K562 (cell line): ENCODE results near the gene CBFA2T3. TPM values are rescaled to one million over a fixed set of nuclear protein-coding genes. Genes with fewer than 3 reads are reported as not detected.

ENCODE experiments used
- ATAC-seq: fragments of 200-7000 bp; cut with Tn5 transposase; 3 replicates; pipeline ENCODE4 v1.9.1; 2020; ENCODE audit warnings: moderate library complexity
- BruUV-seq: library from RNA; stranded (reverse); fragments of 400-500 nt; replicated peaks from 2 replicates; lab custom pipeline; 2021; lab: Mats Ljungman, UMichigan
- CTCF ChIA-PET: fragments of 300-600 bp; formaldehyde crosslinking; extraction: SDS; loops from one replicate; lab custom pipeline; 2021; ENCODE audit warnings: low intra/inter-chr PET ratio; lab: Yijun Ruan, JAX
- POLR2A ChIA-PET: fragments of 300-600, 350-650 bp; sonication (Branson Sonifier 250); formaldehyde crosslinking; extraction: SDS; loops from one replicate; lab custom pipeline; 2021; ENCODE audit warnings: antibody characterized with exemption, inconsistent platforms; lab: Yijun Ruan, JAX
- DNase-seq, 4 experiments: peaks; one replicate each; pipeline versions ENCODE4 v3.0.0 to v3.0.0-alpha.2; 2011 to 2018; ENCODE audit warnings: low spot score in 3 of 4, mixed read lengths in 3 of 4; ENCODE audit errors: extremely low read depth in 1 of 4
- FAIRE-seq: peaks from 2 replicates; lab custom pipeline; 2011; peaks lifted over from hg19 to GRCh38; lab: Jason Lieb, UNC
- H2AFZ ChIP-seq: 2 replicates; pipeline ENCODE4 v1.6.0; 2011; ENCODE audit warnings: low read depth, low read length, control low read depth, inconsistent platforms
- H3K27ac ChIP-seq: fragments of 200-600 bp; 3 replicates; pipeline ENCODE4 v1.8.0; 2011; ENCODE audit warnings: low read depth, mild to moderate bottlenecking, control low read depth, inconsistent platforms, low read length, moderate library complexity, mixed read lengths; ENCODE audit errors: extremely low read depth
- H3K27me3 ChIP-seq, 2 experiments: fragments of 300-600 bp in 1 of 2; 2 replicates in 1 of 2; 3 replicates in 1 of 2; pipeline versions ENCODE4 v1.6.0 to v1.8.0; 2011; ENCODE audit warnings: inconsistent platforms in 2 of 2, low read length in 2 of 2, mild to moderate bottlenecking in 1 of 2, mixed read lengths in 1 of 2, moderate library complexity in 1 of 2; ENCODE audit not compliant: control insufficient read depth in 2 of 2, insufficient read depth in 2 of 2
- H3K36me3 ChIP-seq: fragments of 300-600 bp; 3 replicates; pipeline ENCODE4 v1.8.0; 2011; ENCODE audit warnings: mild to moderate bottlenecking, low read length, inconsistent platforms; ENCODE audit not compliant: control insufficient read depth, insufficient read depth
- H3K4me1 ChIP-seq, 2 experiments: fragments of 200-600 bp in 1 of 2; replicated peaks in 1 of 2; 2 replicates in 1 of 2; 3 replicates in 1 of 2; pipeline versions ENCODE4 v1.5.1 to v1.8.0; 2011; ENCODE audit warnings: inconsistent platforms in 2 of 2, low read length in 2 of 2, mild to moderate bottlenecking in 1 of 2, mixed read lengths in 1 of 2, moderate library complexity in 1 of 2; ENCODE audit not compliant: control insufficient read depth in 2 of 2, insufficient read depth in 2 of 2
- H3K4me2 ChIP-seq: 2 replicates; pipeline ENCODE4 v1.6.1; 2011; ENCODE audit warnings: low read length, control low read depth, inconsistent platforms, mixed read lengths; ENCODE audit not compliant: insufficient read depth
- H3K4me3 ChIP-seq: fragments of 200-600 bp; sonication (generic), shearing (Covaris generic); 2 replicates; pipeline ENCODE4 v1.5.1; 2016; ENCODE audit warnings: control low read depth, inconsistent platforms
- H3K79me2 ChIP-seq: fragments of 200-600 bp; 3 replicates; pipeline ENCODE4 v1.8.0; 2011; ENCODE audit warnings: low read length, inconsistent platforms; ENCODE audit not compliant: control insufficient read depth, insufficient read depth
- H3K9ac ChIP-seq, 2 experiments: 2 replicates each; pipeline versions ENCODE4 v1.6.0 to v1.6.1; 2011; ENCODE audit warnings: low read depth in 2 of 2, low read length in 2 of 2, control low read depth in 1 of 2, inconsistent platforms in 1 of 2, mild to moderate bottlenecking in 1 of 2, mixed read lengths in 1 of 2; ENCODE audit not compliant: insufficient read depth in 1 of 2
- H3K9me1 ChIP-seq: one replicate; pipeline ENCODE4 v1.6.0; 2011; ENCODE audit warnings: inconsistent platforms, mild to moderate bottlenecking, low read length, moderate library complexity; ENCODE audit not compliant: control insufficient read depth, insufficient read depth
- H3K9me3 ChIP-seq: replicated peaks from 2 replicates; pipeline ENCODE4 v1.5.1; 2011; ENCODE audit warnings: low read depth, low read length, inconsistent platforms; ENCODE audit not compliant: control insufficient read depth, insufficient read depth
- H4K20me1 ChIP-seq: replicated peaks from 2 replicates; pipeline ENCODE4 v1.6.1; 2011; ENCODE audit warnings: low read length, inconsistent platforms, mixed read lengths; ENCODE audit not compliant: control insufficient read depth, insufficient read depth
- LARP7 ChIP-seq: fragments of 450-650 bp; IDR thresholded peaks from 2 replicates; pipeline ENCODE4 v1.6.1; 2016
- POLR2G ChIP-seq: fragments of 200-400 bp; formaldehyde crosslinking; IDR thresholded peaks from 2 replicates; pipeline ENCODE4 v1.6.1; 2017; ENCODE audit warnings: low read depth, mild to moderate bottlenecking, antibody characterized with exemption, low read length, moderate library complexity
- RBM22 ChIP-seq: fragments of 200-400 bp; formaldehyde crosslinking; IDR thresholded peaks from 2 replicates; pipeline ENCODE4 v1.6.1; 2018; ENCODE audit warnings: low read length, low read depth; ENCODE audit not compliant: poor library complexity, severe bottlenecking
- RUNX1 ChIP-seq: sonication (generic); IDR thresholded peaks from 2 replicates; pipeline ENCODE4 v1.6.1; 2016; ENCODE audit warnings: antibody characterized with exemption, low read depth
- SNRNP70 ChIP-seq: fragments of 200-400 bp; formaldehyde crosslinking; optimal IDR thresholded peaks from 2 replicates; pipeline ENCODE3; 2017; ENCODE audit warnings: low read depth, low read length
- ZFP91 ChIP-seq: sonication (generic); formaldehyde crosslinking; IDR thresholded peaks from 2 replicates; pipeline ENCODE4 v1.8.0; 2022; ENCODE audit warnings: mild to moderate bottlenecking, missing genetic modification reagents
- ZNF316 ChIP-seq: fragments of 450-650 bp; IDR thresholded peaks from 2 replicates; pipeline ENCODE4 v1.6.1; 2016
- ZNF79 ChIP-seq: fragments of 250-450 bp; sonication (Bioruptor Pico); IDR thresholded peaks from 2 replicates; pipeline ENCODE4 v1.4.0; 2020; ENCODE audit warnings: low read depth, mild to moderate bottlenecking, moderate library complexity
- WGBS: fragments of 100-300 bp; shearing (Covaris generic); methylation state at CpG from one replicate; pipeline ENCODE4 v1.1.6; 2016; ENCODE audit warnings: low coverage, mixed read lengths; ENCODE audit not compliant: insufficient coverage; ENCODE audit errors: missing lambda C conversion rate; 5-methylcytosine and 5-hydroxymethylcytosine counted together
- in situ Hi-C: fragments of 300-500 bp; cut with MboI; formaldehyde crosslinking; loops from 4 replicates; pipeline ENCODE4 v1.15.0; 2018; ENCODE audit warnings: inconsistent platforms, mixed read lengths
- intact Hi-C: fragments of 100-400 bp; cut with micrococcal nuclease; formaldehyde crosslinking; loops from 2 replicates; pipeline ENCODE4 v1.14.2; 2022
- polyA plus RNA-seq, 8 experiments: library from polyadenylated mRNA; depleted of rRNA in 4 of 8; stranded (reverse) in 5 of 8; unstranded in 3 of 8; fragments of >200 nt; fragmentation: Nextera tagmentation in 2 of 8; fragmentation: Illumina TruSeq in 1 of 8; extraction: Ambion mirVana in 2 of 8; extraction: Trizol in 1 of 8; gene quantifications; 2 replicates each; pipeline versions ENCODE4 v1.2.1 to v1.2.3, GENCODE V29; 2011 to 2014; ENCODE audit warnings: inconsistent platforms in 1 of 8, missing spikeins in 1 of 8
- total RNA-seq, 7 experiments: library from RNA; depleted of rRNA in 6 of 7; stranded (reverse); fragments of >200 nt in 6 of 7; fragmentation: Illumina TruSeq in 2 of 7; extraction: Trizol in 2 of 7; gene quantifications; 2 replicates each; pipeline versions ENCODE4 v1.2.1 to v1.2.3, GENCODE V29; 2011 to 2021; ENCODE audit warnings: low replicate concordance in 1 of 7
- TF ChIP-seq, protein P1 (sequence below): sonication (generic); formaldehyde crosslinking; IDR thresholded peaks from 2 replicates; pipeline ENCODE4 v1.8.1; 2023; ENCODE audit warnings: mild to moderate bottlenecking, missing genetic modification reagents
- TF ChIP-seq, protein P2 (sequence below): fragments of 450-650 bp; IDR thresholded peaks from 2 replicates; pipeline ENCODE4 v1.6.1; 2017; ENCODE audit warnings: mild to moderate bottlenecking, moderate library complexity

CBFA2T3 gene
- total and polyA plus RNA-seq, 9 of the 15 experiments (the other 6 are each of a cell fraction or from before 2014, with no cell fraction given), result 2.3 to 145 (median 6.7) TPM

GRCh38 chr16:88903267-88903666, 73.7 kb downstream of the CBFA2T3 start (continued):
- TF ChIP-seq ZFP91 (CRISPR knock-in tag), result no peak
- TF ChIP-seq ZNF79 (CRISPR knock-in tag), result no peak
- no peak for TF ChIP-seq SNRNP70
- TF ChIP-seq RUNX1, result no peak
- no peak for TF ChIP-seq LARP7
- TF ChIP-seq, protein P1, sequence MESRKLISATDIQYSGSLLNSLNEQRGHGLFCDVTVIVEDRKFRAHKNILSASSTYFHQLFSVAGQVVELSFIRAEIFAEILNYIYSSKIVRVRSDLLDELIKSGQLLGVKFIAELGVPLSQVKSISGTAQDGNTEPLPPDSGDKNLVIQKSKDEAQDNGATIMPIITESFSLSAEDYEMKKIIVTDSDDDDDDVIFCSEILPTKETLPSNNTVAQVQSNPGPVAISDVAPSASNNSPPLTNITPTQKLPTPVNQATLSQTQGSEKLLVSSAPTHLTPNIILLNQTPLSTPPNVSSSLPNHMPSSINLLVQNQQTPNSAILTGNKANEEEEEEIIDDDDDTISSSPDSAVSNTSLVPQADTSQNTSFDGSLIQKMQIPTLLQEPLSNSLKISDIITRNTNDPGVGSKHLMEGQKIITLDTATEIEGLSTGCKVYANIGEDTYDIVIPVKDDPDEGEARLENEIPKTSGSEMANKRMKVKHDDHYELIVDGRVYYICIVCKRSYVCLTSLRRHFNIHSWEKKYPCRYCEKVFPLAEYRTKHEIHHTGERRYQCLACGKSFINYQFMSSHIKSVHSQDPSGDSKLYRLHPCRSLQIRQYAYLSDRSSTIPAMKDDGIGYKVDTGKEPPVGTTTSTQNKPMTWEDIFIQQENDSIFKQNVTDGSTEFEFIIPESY (CRISPR knock-in tag), result peak; percentile 65
- TF ChIP-seq, all 486 proteins: peak for 3

GRCh38 chr16:88902744-88903143, 74.3 kb downstream of the CBFA2T3 start:
- Histone ChIP-seq H3K79me2 (peaks cover 81% of the 10 kb centered on the region), H3K4me3 (no peak overlapping the region), H3K9me3 (no peaks in the 10 kb centered on the region), H3K4me1 (peaks cover 8 to 82% of the 10 kb centered on the region in 2 experiments; a peak in 4 of 5 replicates), H3K9me1 (peaks cover 11% of the 10 kb centered on the region), H3K9ac (no peak overlapping the region; a peak in 1 of 4 replicates), H2AFZ (no peak overlapping the region), H3K36me3 (peaks cover 77% of the 10 kb centered on the region; the same call in 2 of the 3 replicates), H4K20me1 (peaks cover 49% of the 10 kb centered on the region), H3K27ac (no peak overlapping the region), H3K27me3 (no peaks in the 10 kb centered on the region), H3K4me2 (no peak overlapping the region)
- in situ Hi-C loops, result no loop called here
- TF ChIP-seq, protein P2, sequence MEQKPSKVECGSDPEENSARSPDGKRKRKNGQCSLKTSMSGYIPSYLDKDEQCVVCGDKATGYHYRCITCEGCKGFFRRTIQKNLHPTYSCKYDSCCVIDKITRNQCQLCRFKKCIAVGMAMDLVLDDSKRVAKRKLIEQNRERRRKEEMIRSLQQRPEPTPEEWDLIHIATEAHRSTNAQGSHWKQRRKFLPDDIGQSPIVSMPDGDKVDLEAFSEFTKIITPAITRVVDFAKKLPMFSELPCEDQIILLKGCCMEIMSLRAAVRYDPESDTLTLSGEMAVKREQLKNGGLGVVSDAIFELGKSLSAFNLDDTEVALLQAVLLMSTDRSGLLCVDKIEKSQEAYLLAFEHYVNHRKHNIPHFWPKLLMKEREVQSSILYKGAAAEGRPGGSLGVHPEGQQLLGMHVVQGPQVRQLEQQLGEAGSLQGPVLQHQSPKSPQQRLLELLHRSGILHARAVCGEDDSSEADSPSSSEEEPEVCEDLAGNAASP, result no peak
- TF ChIP-seq RBM22 (peak; percentile 32), ZNF316 (no peak), POLR2G (0 out of 2 replicates have a peak, but pooled peaks have one; percentile 1)
- intact Hi-C loops, result no loop called here
- WGBS, result 98% methylated on average over 12 of the region's 16 CpGs
- no peak for ATAC-seq
- CTCF ChIA-PET, result no interaction called here
- no TSS peak for BruUV-seq
- DNase-seq, result no peak
- no peak for FAIRE-seq
- POLR2A ChIA-PET, result no interaction called here
